GM21390 (cell line): Measurements from ENCODE around the gene MYO1B.

Source experiments
- ATAC-seq: cut with Tn5 transposase; IDR thresholded peaks from one replicate; pipeline ENCODE4 v1.9.1; 2021; ENCODE audit not compliant: unreplicated experiment

The MYO1B gene

DNA sequence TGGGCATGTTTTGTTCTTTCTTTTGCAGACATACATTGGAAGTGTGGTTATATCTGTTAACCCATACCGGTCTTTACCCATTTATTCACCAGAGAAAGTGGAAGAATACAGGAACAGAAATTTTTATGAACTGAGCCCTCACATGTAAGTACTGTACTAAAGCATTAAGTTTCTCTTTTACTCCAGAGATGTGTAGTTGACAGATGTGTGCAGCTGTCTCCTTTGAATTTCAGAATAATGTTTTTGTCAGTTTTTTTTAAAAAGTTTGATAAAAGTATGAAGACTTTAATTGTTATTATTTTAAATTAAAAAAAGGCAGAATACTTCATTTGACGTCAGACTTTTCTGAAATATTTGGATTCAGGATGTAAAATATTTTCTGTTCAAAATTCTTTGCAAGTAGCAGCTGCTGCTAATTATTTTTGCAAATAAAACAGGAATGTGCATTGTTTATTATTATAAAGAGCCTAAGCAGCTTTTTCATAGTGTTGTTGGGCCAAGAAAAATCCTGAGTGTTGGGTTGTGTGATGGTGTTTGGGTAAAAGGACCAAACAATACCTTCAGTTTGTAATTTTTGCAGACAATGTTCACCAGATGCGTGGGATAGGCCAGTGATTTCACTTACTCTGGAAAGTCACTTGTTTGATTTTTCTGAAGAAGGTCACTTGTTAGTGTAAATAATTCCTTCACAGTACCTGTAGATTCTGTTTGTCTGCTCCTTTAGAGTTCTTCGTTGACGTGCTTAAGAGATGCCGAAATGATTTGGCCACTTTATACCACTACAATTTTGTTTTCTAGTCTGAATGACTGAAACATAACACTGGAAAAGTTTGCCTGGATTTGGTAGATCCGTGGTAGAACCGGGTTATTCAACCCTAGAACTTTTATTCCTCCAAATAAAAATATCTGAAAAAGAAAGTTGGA is 51.1 kb downstream of the MYO1B start:
- ATAC-seq = no peak

DNA sequence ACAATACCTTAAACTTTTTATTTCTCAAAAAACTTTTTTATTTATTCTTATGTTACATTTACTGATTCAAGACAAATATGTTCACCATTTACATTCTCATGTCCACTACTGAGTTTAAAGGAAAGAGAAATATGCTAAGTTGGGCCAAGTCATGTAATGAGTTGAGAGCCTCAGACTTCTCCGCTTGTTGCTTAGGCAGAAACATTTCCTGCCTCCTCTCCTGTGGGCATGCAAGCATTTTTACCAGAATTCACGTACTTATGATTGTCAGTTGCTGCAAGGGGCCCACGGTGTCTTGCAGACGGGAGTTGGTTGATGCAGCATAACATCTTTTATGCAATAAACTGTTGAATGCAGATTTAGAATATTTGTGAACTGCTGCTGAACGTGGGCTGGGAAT is 51.8 kb downstream of the MYO1B start:
- ATAC-seq = no peak

- no peak for ATAC-seq
Observed at GRCh38 chr2:191298306-191298705, 53.1 kb downstream of the MYO1B start.

DNA sequence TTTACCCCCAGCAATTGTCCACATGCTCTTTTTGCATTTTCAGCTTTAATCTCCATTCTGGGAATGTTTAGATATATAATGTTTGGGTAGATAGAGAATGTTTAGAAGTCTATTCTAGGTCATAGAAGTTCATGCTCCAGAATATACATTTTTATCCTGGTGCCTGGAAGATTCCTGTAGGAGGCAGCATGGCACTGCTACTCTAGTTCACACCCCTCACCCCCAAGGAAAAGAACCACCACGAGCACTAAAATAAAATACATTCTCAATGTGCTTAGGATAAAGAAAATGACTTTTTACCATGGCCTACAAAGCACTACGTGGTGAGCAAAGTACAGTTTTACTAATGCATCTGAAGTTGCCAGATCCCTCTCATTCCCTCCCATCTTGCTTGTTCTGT is 53.8 kb downstream of the MYO1B start:
- ATAC-seq = no peak

DNA sequence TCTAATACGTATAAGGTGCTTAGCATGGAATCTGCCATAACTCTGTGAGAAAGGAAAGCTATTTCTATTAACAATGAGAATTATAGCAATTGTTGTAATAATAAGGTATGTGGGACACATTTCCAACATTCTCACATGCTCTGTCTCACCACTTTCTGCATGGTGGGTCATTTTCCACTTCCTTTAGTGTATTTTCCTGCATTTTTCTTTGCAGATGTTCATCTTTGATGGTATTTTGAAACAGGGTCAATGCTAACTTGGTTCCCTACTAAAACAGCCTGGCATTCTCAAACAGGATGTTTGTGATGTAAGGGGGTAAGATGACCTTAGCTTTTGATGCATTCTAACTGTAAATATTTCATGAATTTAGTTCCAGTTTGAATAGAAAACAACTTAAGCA is 54.7 kb downstream of the MYO1B start:
- ATAC-seq = no peak

DNA sequence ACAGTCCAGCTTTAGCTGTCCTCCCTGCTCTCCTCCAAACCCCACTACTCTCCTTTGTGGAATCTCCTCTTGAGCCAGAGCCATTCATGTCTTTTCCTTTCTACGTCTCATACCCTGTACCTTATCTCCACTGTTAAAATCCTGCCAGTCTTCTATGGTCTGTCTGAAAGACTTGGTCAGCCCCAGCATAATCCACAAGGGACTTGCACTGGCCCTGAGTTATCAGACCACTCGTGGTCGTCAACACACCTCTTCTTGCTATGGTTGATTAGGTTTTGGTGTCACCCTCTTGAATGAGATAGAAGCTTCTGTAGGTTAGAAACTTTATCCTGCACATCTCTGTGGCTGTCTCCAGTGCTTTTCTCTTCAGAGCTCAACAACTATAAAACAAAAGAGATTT is 56.8 kb downstream of the MYO1B start:
- ATAC-seq = no peak

GRCh38 chr2:191302459-191303139 is 57.4 kb downstream of the MYO1B start:
- no peak for ATAC-seq

DNA sequence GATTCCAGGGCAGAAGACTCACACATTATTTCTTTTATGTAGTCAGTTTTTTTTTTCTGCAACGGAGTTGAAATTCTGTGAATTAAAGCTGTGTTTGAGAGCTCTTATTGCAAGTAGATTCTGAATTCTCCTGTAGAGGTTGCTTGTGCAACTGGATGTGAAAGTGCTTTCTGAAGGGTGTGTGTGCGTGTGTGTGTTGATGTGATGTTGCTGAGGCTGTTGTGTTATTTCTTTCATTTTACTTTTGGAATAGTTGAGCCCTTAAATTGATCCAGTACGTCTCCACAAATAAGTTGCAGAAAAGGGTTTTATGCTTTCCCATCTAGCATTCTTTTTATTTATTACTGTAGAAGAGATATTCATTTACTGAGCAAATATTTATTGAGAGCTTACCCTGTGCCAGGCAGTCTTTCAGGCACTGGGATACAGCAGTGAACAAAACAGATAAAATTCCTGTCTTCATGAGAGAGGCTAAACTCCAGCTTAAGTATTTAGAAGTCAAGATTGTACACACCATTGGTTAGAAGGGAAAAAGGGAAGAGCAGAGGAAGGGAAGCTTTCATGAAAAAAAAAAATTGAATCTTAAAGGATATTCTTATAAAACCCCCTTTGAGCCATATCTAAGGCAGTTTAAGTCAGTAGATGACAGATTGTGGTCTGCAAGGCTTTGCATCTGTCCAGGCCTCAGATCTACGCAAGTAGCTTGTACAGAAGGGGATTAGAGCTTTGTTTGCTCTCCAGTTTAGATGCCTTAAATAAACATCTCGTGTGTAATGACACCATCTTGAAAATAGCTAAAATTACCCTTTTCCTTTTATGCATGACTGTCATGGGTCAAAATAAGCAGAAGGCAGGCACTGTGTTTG is 58.2 kb downstream of the MYO1B start:
- ATAC-seq = no peak

GRCh38 chr2:191304939-191305875 is 60.0 kb downstream of the MYO1B start:
- no peak for ATAC-seq

DNA sequence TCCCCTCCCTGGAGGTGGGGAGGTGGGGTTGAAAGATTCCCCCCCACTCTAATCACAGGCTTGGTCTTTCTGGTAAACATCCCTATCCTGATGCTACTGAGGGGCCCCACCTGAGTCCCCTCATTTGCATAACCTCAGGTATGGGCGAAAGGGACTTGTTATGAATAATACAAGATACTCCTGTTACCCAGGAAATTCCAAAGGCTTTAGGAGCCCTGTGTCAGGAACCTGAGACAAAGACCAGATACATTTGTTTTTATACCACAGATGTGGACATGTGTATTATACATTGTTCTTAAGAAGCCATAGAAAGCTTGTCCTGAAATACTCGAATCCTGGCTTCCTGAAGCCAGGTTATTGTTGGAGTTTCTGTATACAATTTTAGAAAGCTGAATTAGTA is 62.8 kb downstream of the MYO1B start:
- no peak for ATAC-seq

DNA sequence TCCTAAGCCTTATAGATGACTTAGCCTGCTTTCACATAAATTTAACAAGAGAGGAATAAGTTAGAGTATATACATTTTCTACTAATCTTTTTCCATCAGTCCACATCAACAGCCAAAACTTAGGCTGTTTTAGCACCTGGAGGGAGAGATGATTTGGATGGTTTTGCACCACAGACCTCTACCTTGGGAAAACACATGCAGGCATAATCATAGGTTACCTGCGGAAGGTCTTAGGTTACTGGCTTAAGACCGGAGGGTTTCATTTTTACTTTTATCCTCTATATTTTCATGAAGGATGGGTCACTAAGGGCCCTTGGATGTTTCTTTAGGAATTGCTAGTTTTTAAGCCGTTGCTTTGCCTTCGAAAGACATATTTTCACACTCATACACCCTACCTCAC is 66.0 kb downstream of the MYO1B start:
- no peak for ATAC-seq

GRCh38 chr2:191311627-191312026 is 66.4 kb downstream of the MYO1B start:
- no peak for ATAC-seq

- ATAC-seq = no peak
Observed at GRCh38 chr2:191312163-191312562, 67.0 kb downstream of the MYO1B start.

DNA sequence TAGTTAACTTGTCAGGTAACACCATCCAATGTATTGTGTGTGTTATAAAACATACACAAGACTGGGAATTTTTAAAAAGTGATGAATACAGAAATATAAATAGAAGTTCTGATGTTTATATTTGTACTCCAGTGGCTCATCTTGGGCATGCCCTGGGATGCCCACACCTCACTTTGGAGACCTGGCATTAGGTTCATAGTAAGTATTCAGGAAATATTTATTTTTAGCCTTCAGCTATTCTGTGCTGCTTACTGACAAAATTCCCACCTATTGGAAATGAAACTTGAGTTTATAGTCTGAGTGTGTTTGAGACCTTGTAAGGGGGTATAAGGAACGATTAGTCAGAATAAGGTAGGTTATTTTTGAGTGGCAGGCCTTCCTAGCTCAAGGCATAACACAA is 67.5 kb downstream of the MYO1B start:
- ATAC-seq = no peak

DNA sequence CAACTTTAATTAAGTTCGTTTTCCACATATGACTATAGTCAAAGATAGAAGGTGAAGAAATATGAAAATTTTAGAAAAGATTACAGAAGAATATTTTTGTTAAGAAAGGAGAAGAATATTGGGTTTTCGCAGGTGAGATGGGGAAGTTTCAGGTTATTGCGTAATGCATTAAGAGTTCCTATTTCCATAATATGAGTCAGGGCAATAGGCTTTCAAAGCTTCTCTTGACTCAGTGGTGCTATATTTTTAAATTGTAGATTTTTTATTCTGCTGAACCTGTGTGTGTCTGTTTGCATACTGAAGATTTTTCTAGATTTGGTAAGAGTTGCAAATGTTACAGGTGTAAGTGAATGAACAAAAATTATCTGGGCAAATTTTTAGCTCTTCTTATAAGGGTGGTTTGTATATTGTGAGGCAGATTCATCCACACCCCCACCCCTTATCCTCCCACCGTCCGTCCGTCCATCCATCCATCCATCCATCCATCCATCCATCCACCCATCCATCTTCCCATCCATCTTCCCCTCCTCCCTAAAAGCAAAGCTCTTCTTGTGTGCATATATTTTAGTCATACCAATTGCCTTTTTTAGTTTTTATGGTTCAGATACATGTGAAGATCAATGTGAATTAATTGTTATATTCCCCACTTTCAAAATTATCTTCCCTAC is 69.6 kb downstream of the MYO1B start:
- no peak for ATAC-seq

DNA sequence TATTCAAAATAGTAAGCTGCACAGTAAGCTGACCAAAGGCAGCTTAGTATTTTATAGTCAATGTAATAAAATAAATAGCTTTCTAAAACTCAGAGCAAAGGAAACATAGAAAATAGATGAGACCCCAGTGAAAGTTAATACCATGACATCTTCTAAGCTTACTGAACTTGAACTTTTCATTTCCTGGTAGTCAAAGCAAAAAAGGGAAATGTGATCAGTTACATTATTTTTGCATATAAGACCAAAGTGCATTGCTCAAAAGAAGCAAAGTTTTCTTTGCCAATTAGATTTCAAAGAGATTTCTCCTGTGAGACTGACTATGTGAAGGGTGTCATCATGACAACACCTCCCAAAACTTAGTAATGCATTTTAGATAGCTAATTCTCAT is 70.2 kb downstream of the MYO1B start:
- no peak for ATAC-seq

- ATAC-seq = no peak
Observed at GRCh38 chr2:191316246-191316994, 71.2 kb downstream of the MYO1B start.

DNA sequence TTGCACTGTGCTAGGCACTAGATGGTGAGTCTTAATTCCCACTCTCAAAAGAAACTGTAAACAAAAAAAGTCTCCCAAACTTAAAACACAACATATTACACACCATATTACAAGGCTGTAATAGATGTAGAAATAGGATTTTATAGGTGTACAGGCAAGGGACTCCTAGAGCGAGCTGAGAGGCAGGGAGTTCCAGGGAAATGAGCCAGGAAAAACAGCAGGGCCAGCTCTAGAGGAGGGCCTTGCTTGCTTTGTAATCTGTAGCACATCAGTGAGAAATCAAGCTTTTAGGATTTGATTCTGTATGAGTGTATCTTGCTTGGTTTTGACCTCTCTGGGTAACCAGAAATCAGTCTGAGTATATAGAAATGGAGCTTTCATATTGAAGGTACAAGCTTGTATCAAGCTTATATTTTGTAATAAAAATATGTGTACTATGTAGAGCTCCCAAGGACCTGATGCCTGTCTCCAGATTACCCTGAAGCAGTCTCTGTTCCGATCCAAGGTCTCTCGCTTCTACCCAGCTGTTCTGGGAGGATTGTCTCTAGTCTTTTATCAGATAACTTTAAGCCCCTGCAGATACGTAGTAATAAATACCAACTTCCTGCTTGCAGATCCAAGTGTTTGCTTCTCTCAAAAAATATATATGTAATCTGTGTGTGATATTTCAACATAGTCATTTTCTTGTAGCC is 73.0 kb downstream of the MYO1B start:
- ATAC-seq = no peak

GRCh38 chr2:191318729-191319078 is 73.5 kb downstream of the MYO1B start:
- ATAC-seq = no peak
